ENCODE data around the gene MPHOSPH6.

DNA sequence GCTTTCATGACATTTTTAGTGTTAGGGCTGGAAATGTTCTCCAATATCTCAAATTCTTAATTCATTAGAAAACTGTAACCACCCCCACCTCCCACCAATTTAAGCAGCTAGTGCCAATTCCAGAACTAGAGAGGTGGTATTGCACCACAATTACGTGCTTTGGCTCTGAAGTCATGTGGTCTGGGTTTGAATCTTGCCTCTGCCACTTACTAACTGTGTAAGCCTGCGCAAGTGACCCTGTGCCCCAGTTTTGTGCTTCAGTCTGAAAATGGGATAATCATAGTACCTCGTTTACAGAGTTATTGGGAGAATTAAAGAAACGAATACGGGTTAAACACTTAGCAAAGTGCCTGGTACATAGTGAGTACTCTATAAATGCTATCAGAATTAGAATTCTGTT is 14.2 kb upstream of the MPHOSPH6 start:
- TF ChIP-seq, protein P1, sequence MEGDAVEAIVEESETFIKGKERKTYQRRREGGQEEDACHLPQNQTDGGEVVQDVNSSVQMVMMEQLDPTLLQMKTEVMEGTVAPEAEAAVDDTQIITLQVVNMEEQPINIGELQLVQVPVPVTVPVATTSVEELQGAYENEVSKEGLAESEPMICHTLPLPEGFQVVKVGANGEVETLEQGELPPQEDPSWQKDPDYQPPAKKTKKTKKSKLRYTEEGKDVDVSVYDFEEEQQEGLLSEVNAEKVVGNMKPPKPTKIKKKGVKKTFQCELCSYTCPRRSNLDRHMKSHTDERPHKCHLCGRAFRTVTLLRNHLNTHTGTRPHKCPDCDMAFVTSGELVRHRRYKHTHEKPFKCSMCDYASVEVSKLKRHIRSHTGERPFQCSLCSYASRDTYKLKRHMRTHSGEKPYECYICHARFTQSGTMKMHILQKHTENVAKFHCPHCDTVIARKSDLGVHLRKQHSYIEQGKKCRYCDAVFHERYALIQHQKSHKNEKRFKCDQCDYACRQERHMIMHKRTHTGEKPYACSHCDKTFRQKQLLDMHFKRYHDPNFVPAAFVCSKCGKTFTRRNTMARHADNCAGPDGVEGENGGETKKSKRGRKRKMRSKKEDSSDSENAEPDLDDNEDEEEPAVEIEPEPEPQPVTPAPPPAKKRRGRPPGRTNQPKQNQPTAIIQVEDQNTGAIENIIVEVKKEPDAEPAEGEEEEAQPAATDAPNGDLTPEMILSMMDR (IDR thresholded peaks at IDR 0.05), result no peak
- TF ChIP-seq POLR2A (IDR thresholded peaks at IDR 0.05), result no peak
- TF ChIP-seq EP300 (IDR thresholded peaks at IDR 0.05; ENCODE audit: low read depth), result no peak
